Ishikawa (cell line): Measurements from ENCODE around the gene NCAPG.
A peak's percentile ranks its signal among the peaks of the same experiment; 100 is the strongest.

Experiments used
- CEBPB ChIP-seq: IDR thresholded peaks from 2 replicates; pipeline ENCODE4 v1.6.1; 2012
- CREB1 ChIP-seq: IDR thresholded peaks from 2 replicates; pipeline ENCODE4 v1.6.1; 2012; ENCODE audit warnings: low read depth
- EGR1 ChIP-seq: IDR thresholded peaks from 2 replicates; pipeline ENCODE4 v1.6.1; 2012
- EP300 ChIP-seq: IDR thresholded peaks from 2 replicates; pipeline ENCODE4 v1.6.1; 2012; ENCODE audit warnings: borderline replicate concordance
- FOXM1 ChIP-seq: IDR thresholded peaks from 2 replicates; pipeline ENCODE4 v1.6.1; 2012; ENCODE audit warnings: low read depth, borderline replicate concordance
- MAX ChIP-seq: IDR thresholded peaks from 2 replicates; pipeline ENCODE4 v1.6.1; 2012
- NFIC ChIP-seq: IDR thresholded peaks from 2 replicates; pipeline ENCODE4 v1.6.1; 2012
- RAD21 ChIP-seq: IDR thresholded peaks from 2 replicates; pipeline ENCODE4 v1.6.1; 2012; ENCODE audit warnings: low read depth
- REST ChIP-seq: IDR thresholded peaks from 2 replicates; pipeline ENCODE4 v1.6.1; 2012; ENCODE audit warnings: low read depth, mild to moderate bottlenecking
- TAF1 ChIP-seq: IDR thresholded peaks from 2 replicates; pipeline ENCODE4 v1.6.1; 2012; ENCODE audit warnings: low read depth, mild to moderate bottlenecking
- TCF12 ChIP-seq: IDR thresholded peaks from 2 replicates; pipeline ENCODE4 v1.6.1; 2012; ENCODE audit warnings: low read depth
- TEAD4 ChIP-seq: IDR thresholded peaks from 2 replicates; pipeline ENCODE4 v1.6.1; 2012
- USF1 ChIP-seq: IDR thresholded peaks from 2 replicates; pipeline ENCODE4 v1.6.1; 2012
- YY1 ChIP-seq: IDR thresholded peaks from 2 replicates; pipeline ENCODE4 v1.6.1; 2012; ENCODE audit warnings: low read depth
- ZBTB7A ChIP-seq: IDR thresholded peaks from 2 replicates; pipeline ENCODE4 v1.6.1; 2012; ENCODE audit warnings: low read depth

Gene NCAPG

GRCh38 chr4:17816142-17816541, 5.4 kb downstream of the NCAPG start:
- TF ChIP-seq TEAD4 = no peak
- no peak for TF ChIP-seq TCF12
- TF ChIP-seq MAX = no peak
- TF ChIP-seq TAF1 = no peak

- TF ChIP-seq YY1 (no peak), CEBPB (no peak), EGR1 (no peak), FOXM1 (no peak), USF1 (no peak), RAD21 (peak; percentile 26; the same call in 1 of the 2 replicates), CREB1 (no peak)
Measured at GRCh38 chr4:17817027-17817426, 6.2 kb downstream of the NCAPG start.

- TF ChIP-seq ZBTB7A (no peak), TEAD4 (no peak), RAD21 (no peak), EGR1 (no peak), MAX (no peak), FOXM1 (no peak)
Measured at GRCh38 chr4:17823871-17824669, 13.3 kb downstream of the NCAPG start.

GRCh38 chr4:17846266-17846665, 35.5 kb downstream of the NCAPG start:
- TF ChIP-seq REST (no peak), EP300 (no peak), ZBTB7A (no peak), CEBPB (no peak), TCF12 (no peak), USF1 (no peak), TAF1 (no peak), NFIC (no peak)

GRCh38 chr4:17851959-17852358, 41.2 kb downstream of the NCAPG start:
- TF ChIP-seq TAF1 (no peak), CREB1 (no peak), EGR1 (no peak), MAX (no peak), REST (no peak), CEBPB (no peak), USF1 (no peak), YY1 (no peak), RAD21 (no peak), TEAD4 (no peak)

- TF ChIP-seq NFIC = no peak
- no peak for TF ChIP-seq REST
- no peak for TF ChIP-seq EGR1
- no peak for TF ChIP-seq FOXM1
- no peak for TF ChIP-seq EP300
- TF ChIP-seq CREB1 = no peak
- TF ChIP-seq USF1 = no peak
- TF ChIP-seq MAX = no peak
- no peak for TF ChIP-seq TAF1
- TF ChIP-seq TEAD4 = no peak
- TF ChIP-seq YY1 = no peak
- TF ChIP-seq ZBTB7A = no peak
Measured at GRCh38 chr4:17854036-17854435, 43.3 kb downstream of the NCAPG start.
